NOMO-1 (cell line): ENCODE measurements around the gene BMPER.

Source experiments
- DNase-seq, 2 experiments: peaks; one replicate each; lab custom pipeline; 2025; ENCODE audit not compliant: unreplicated experiment in 2 of 2; lab: John Stamatoyannopoulos, UW

BMPER gene

GRCh38 chr7:33964417-33965182 lies 59.3 kb downstream of the BMPER start:
- DNase-seq, result no peak

- DNase-seq, result no peak
Observed at GRCh38 chr7:33965183-33965744, 59.9 kb downstream of the BMPER start.

- no peak for DNase-seq
Observed at GRCh38 chr7:33968591-33968990, 63.3 kb downstream of the BMPER start.

- no peak for DNase-seq
Observed at GRCh38 chr7:33970536-33970935, 65.2 kb downstream of the BMPER start.

GRCh38 chr7:33971106-33971505 lies 65.8 kb downstream of the BMPER start:
- DNase-seq, result no peak

GRCh38 chr7:33973231-33974015 lies 68.1 kb downstream of the BMPER start:
- no peak for DNase-seq

- DNase-seq, result no peak
Observed at GRCh38 chr7:33979300-33979806, 74.0 kb downstream of the BMPER start.

GRCh38 chr7:33979807-33980355 lies 74.5 kb downstream of the BMPER start:
- DNase-seq, result no peak

GRCh38 chr7:33981226-33981625 lies 75.9 kb downstream of the BMPER start:
- no peak for DNase-seq

GRCh38 chr7:33981671-33982424 lies 76.5 kb downstream of the BMPER start:
- DNase-seq, result no peak

- DNase-seq, result no peak
Observed at GRCh38 chr7:33982425-33982786, 77.1 kb downstream of the BMPER start.

- no peak for DNase-seq
Observed at GRCh38 chr7:33986451-33986850, 81.1 kb downstream of the BMPER start.

- peak in 1 of 2 experiments; percentile 33 for DNase-seq
Observed at GRCh38 chr7:33986951-33987947, 81.9 kb downstream of the BMPER start.

- DNase-seq, result no peak
Observed at GRCh38 chr7:33996899-33997298, 91.6 kb downstream of the BMPER start.

GRCh38 chr7:33998476-33998875 lies 93.1 kb downstream of the BMPER start:
- no peak for DNase-seq

- DNase-seq, result no peak
Observed at GRCh38 chr7:34011017-34011695, 105.8 kb downstream of the BMPER start.

- no peak for DNase-seq
Observed at GRCh38 chr7:34011696-34012095, 106.4 kb downstream of the BMPER start.

- no peak for DNase-seq
Observed at GRCh38 chr7:34013421-34013820, 108.1 kb downstream of the BMPER start.

GRCh38 chr7:34015651-34016050 lies 110.3 kb downstream of the BMPER start:
- DNase-seq, result no peak
